ENCODE measurements around the gene PPP6R2.
"Not testable (repeated sequence)": the region's sequence is repeated elsewhere in the genome, so short reads cannot be mapped to it uniquely, and the experiment has no call there.

Gene PPP6R2

GRCh38 chr22:50399751-50400331, 56.7 kb downstream of the PPP6R2 start:
- DNase-seq (ENCODE audit: low read depth): no peak

DNA sequence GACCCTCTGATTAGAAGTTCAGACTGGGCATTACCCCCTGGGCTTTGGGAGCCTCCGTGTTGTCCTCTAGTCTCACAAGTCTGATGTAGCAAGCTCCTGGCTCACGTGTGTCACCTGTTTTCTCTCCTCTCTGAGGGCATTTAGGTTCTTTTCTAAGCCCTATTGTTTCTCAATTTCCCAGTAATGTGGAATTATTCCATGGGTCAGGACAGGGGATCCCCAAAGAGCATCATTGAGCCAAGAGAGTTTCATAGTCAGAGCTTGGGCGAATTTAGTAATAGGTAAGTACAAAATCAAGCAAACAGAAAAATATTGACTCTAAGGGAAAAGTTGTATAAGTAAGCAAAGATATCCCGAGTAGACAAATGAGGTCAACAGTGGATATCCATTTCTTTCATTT, 57.3 kb downstream of the PPP6R2 start:
- DNase-seq (ENCODE audit: low read depth): no peak

DNA sequence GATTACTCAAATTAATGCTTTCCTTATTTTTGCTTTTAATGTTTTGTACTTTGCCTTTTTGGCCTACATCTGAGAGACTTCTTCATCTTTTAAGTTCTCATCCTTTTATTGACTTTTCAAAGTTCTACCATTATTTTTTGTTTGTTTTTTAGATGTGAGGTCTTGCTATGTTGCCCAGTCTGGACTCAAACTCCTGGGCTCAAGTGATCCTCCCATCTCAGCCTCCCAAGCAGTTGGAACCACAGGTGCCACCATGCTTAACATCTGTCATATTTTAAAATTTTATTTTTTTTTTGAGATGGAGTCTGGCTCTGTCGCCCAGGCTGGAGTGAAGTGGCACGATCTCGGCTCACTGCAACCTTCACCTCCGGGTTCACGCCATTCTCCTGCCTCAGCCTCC, 57.8 kb downstream of the PPP6R2 start:
- DNase-seq (ENCODE audit: low read depth): no peak

- DNase-seq (ENCODE audit: low read depth): no peak
Observed at GRCh38 chr22:50401907-50402306, 58.8 kb downstream of the PPP6R2 start.

DNA sequence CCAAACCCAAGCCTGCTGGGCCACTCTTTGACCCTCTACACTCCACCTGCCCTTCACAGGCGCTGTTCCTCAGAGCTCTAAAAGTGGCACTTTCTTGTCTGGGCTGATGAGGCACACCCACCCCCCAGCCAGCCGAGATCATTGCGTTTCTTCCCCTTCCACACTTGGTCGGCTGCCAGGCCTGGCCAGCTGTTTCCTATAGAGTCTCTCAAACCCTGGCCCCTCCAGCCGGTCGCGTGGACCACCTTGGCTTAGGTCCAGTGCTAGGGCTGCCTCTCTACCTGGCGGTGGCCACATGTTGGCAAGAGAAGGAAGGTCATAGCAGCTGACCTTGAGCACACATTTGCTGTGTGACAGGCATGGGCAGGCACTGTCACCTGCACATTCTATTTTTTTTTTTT, 60.6 kb downstream of the PPP6R2 start:
- DNase-seq (ENCODE audit: low read depth): no peak

DNA sequence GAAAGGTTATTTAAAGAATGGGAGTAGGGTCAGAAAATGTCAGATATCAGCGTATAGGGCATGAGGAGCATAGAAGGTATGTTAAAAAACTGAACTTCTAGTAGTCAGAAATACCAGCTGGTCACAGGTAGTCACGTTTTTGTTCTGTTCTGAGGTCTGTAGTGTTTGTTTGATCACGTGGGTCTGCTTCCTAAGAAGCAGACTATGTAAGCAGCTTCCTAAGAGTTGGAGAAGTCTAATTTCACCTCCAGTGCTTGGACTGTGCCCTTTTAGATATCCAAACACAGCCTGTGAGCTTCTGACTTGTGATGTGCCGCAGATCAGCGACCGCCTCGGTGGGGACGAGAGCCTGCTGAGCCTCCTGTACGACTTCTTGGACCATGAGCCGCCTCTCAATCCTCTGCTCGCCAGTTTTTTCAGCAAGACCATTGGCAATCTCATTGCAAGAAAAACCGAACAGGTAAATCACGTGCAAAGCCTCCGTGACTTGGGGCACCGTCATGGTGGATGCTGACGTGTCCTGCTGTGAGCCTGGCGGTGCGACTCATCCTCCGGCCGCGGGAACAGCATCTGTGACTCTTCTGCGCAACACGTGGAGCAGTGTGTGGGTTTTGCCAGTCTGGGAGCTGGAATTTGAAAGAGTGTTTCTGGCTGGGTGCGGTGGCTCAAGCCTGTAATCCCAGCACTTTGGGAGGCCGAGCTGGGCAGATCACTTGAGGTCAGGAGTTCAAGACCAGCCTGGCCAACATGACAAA, 63.5 kb downstream of the PPP6R2 start:
- no peak for DNase-seq (ENCODE audit: low read depth)

- DNase-seq (ENCODE audit: low read depth): no peak
Observed at GRCh38 chr22:50408311-50408710, 65.2 kb downstream of the PPP6R2 start.

GRCh38 chr22:50408954-50409353, 65.8 kb downstream of the PPP6R2 start:
- DNase-seq (ENCODE audit: low read depth): not testable (repeated sequence)

GRCh38 chr22:50414476-50415248, 71.5 kb downstream of the PPP6R2 start:
- no peak for DNase-seq (ENCODE audit: low read depth)

- no peak for DNase-seq (ENCODE audit: low read depth)
Observed at GRCh38 chr22:50415426-50415825, 72.3 kb downstream of the PPP6R2 start.

DNA sequence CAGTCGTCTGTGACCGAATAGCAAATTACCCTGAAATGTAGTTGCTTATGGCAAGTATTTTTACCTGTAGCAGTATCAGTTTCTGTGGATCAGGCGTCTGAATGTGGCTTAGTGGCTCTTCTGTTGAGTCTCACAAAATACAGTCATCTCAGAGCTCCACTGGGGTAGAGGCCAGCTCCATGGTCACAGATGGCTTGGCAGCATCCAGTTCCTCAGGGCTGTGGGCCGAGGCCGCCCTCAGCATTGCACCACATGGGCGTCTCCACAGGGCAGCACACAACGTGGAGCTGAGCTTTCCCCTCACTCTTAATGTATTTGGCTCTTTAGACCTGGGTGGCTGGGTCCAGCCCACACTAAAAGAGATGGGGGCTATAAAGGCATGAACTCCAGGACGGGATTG, 73.9 kb downstream of the PPP6R2 start:
- no peak for DNase-seq (ENCODE audit: low read depth)

GRCh38 chr22:50417411-50418210, 74.5 kb downstream of the PPP6R2 start:
- no peak for DNase-seq (ENCODE audit: low read depth)

- no peak for DNase-seq (ENCODE audit: low read depth)
Observed at GRCh38 chr22:50418624-50419023, 75.5 kb downstream of the PPP6R2 start.

GRCh38 chr22:50419116-50419515, 76.0 kb downstream of the PPP6R2 start:
- DNase-seq (ENCODE audit: low read depth): no peak

DNA sequence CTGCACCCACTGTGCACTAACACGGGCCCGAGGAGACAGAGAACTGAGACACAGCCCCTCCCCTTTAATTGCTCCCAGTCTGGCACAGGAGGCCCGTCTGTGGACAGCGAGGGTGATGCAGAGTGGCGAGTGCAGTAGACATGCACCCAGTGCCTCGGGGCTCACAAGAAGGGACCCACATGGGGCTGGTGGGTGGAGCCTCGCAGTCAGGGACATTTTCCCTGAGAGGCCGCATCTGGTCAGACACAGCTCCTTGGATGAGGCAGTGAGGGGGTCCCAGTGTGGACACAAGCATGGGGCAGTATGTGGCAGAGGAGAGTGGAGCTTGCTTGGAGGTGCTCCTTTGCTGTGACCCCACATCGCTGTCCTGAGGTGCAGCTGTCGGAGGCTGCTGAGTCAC, 76.9 kb downstream of the PPP6R2 start:
- no peak for DNase-seq (ENCODE audit: low read depth)

DNA sequence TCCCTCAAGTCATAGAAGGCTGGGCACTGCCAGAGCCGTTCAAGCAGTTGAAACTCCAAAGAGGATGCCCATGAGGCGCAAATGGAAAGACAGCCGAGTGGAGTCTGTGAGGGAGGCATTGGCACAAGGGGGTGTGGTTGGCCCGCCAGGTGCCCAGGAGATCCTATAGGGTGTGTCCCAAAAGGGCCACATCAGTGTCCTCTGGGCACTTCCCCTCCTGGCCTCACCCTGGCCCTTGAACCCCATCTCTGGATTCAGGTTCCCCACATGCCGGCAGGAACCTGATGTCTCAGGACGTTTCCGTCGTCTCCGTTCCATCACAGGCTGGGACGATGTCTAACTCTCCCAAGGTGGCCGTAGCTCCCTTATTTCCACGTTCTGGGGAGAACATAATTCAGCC, 77.5 kb downstream of the PPP6R2 start:
- no peak for DNase-seq (ENCODE audit: low read depth)

DNA sequence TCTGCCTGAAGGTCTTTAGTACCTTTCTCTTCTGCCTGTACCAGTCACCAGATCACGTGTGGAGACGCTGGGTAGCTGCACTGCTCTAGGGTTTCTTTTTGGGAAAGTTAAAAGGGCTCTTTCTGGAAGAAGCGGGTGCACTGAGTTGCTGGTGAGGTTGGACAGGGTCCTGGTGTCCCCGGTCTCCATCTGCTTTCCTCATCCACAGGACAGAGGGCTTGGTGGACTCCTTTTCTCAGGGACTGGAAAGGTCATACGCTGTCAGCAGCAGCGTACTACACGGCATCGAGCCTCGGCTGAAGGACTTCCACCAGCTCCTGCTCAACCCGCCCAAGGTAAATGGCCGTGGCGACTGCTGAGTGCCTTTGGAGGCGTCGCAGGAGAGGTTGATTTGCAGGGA, 78.9 kb downstream of the PPP6R2 start:
- no peak for DNase-seq (ENCODE audit: low read depth)

DNA sequence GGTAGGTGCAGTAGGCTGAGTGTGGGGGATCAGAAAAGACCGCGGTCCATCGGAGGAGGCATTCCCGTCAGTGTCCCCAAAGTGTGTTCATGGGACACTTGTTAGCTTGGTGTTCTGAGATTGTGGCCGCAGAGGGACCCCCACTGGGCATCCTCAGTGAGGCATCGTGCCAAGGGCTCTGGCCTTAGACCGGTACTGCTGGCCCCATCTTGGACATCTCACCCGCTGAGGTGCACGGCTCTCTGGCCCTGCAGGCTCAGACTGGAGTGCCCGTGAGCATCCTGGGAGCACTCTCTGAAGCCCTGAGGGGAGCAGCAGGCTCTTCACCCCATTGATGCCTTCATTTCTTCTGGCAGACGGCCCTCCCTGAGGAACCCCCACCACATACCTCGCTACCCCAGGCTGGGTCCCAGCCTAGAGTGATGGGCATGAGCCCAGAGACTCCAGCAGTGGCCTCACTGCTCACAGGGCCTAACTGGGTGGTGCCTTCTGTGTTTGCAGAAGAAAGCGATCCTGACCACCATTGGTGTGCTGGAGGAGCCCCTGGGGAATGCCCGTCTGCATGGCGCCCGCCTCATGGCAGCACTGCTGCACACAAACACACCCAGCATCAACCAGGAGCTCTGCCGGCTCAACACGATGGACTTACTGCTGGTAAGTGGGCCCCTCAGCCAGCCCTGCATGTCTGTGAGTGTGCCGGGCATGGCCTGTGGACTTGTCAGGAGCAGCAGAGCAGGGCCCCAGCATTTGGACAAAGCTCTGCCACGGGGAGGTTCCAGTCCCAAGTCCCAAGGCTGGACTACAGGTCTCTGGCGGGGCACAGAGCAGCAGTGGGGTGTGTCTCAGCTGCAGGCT, 80.1 kb downstream of the PPP6R2 start:
- DNase-seq (ENCODE audit: low read depth): no peak

DNA sequence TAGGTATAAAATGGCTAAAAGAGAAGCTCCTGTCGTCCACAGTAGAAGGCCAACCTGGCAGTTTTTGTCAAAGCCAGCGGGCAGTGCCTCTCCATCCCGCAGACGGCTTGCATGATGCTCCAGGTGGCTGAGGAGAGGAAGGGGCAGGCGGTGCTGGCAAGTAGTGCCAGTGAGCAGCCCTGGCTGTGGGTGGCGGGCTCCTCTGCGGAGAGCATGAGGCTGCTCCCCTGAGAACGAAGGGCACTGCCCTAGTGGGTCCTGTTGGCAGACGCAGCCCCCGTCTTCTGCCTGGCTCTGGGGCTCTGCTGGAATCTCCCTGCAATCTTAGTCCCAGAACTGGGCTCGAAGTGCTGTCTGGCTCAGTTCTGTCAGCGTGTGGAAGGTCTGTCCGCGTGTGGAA, 80.8 kb downstream of the PPP6R2 start:
- DNase-seq (ENCODE audit: low read depth): no peak

GRCh38 chr22:50425179-50425916, 82.2 kb downstream of the PPP6R2 start:
- DNase-seq (ENCODE audit: low read depth): no peak

All from activated gamma-delta T cell treated with anti-CD3 and anti-CD28 coated beads, Interleukin-2, amount 50 U/mL, for 16 hours (primary cell).